ENCODE data around the gene SGMS2. TPM values are rescaled to one million over a fixed set of nuclear protein-coding genes. Genes with fewer than 3 reads are reported as not detected.

The SGMS2 gene
- total and polyA plus RNA-seq, 2 of the 13 experiments (the other 11 are each of a cell fraction or from before 2014, with no cell fraction given) = 1.2 to 1.7 TPM

DNA sequence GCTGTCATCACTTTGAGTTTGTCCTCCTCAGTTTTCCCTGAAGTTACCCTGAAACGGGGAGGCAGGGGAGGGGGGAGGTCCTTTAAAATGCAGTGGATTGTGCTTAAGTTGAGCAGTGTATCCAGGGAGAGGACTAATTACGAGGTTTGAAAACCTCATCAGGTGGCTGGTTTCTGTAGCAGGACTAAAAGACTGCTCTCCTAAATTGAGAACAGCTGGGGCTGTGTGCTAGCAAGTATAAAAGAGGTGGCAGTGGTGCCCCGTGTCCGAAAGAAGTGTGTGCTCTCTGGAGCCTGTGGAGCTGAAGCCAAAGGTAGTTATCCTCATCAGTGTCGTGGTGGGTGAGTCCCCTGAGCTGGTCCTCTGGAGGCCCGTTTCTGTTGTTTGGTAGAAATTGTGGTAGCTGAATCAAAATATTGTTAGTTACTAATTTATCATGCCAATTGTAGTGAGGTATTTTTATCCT lies 69.4 kb downstream of the SGMS2 start:
- Histone ChIP-seq H3K4me1 (ENCODE audit: insufficient read depth, low read length) (peaks cover 10% of the 10 kb centered on the region), H2AFZ (ENCODE audit: low read length) (no peak overlapping the region), H3K27me3 (ENCODE audit: control insufficient read depth in 1 of 2, insufficient read depth in 2 of 2, low read length in 2 of 2) (no peaks in the 10 kb centered on the region), H4K20me1 (ENCODE audit: insufficient read depth, low read length) (no peaks in the 10 kb centered on the region), H3K36me3 (replicated peaks in 1 of 2; ENCODE audit: control insufficient read depth in 1 of 2, insufficient read depth in 2 of 2, low read length in 2 of 2) (no peaks in the 10 kb centered on the region), H3K4me3 (replicated peaks in 1 of 3; ENCODE audit: insufficient read depth in 1 of 3, low read depth in 2 of 3, low read length in 3 of 3) (no peak overlapping the region), H3K4me2 (ENCODE audit: low read depth, low read length) (no peak overlapping the region), H3K79me2 (ENCODE audit: insufficient read depth, low read length) (no peaks in the 10 kb centered on the region), H3K9me3 (ENCODE audit: low read length) (peaks cover 16% of the 10 kb centered on the region; the same call in 1 of the 2 replicates), H3K9ac (ENCODE audit: insufficient read depth, low read depth, low read length) (no peak overlapping the region), H3K27ac (ENCODE audit: extremely low read length, insufficient read depth, low read length) (no peak overlapping the region)
- intact Hi-C loops (cut with micrococcal nuclease; ENCODE audit: unreplicated experiment) (no loop called here), in situ Hi-C loops (cut with HindIII; ENCODE audit: extremely low pct_ligation_motif_present, low pct_unique_long_range_greater_than_20kb) (no loop called here)
- BruUV-seq (replicated peaks) = no TSS peak
- ChIA-PET POLR2A (no interaction called here), CTCF (ENCODE audit: low intra/inter-chr PET ratio, low total read pairs) (no interaction called here)
- ATAC-seq (no peak), DNase-seq (ENCODE audit: low spot score) (no peak), FAIRE-seq (no peak)
- TF ChIP-seq NCOA5 (CRISPR knock-in tag; IDR thresholded peaks at IDR 0.05) (no peak), NFIC (IDR thresholded peaks at IDR 0.05; ENCODE audit: low read length) (no peak), HHEX (CRISPR knock-in tag; IDR thresholded peaks at IDR 0.05) (no peak)
- TF ChIP-seq, protein P1, sequence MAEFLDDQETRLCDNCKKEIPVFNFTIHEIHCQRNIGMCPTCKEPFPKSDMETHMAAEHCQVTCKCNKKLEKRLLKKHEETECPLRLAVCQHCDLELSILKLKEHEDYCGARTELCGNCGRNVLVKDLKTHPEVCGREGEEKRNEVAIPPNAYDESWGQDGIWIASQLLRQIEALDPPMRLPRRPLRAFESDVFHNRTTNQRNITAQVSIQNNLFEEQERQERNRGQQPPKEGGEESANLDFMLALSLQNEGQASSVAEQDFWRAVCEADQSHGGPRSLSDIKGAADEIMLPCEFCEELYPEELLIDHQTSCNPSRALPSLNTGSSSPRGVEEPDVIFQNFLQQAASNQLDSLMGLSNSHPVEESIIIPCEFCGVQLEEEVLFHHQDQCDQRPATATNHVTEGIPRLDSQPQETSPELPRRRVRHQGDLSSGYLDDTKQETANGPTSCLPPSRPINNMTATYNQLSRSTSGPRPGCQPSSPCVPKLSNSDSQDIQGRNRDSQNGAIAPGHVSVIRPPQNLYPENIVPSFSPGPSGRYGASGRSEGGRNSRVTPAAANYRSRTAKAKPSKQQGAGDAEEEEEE (CRISPR knock-in tag; IDR thresholded peaks at IDR 0.05; ENCODE audit: borderline replicate concordance) = no peak
- TF ChIP-seq, protein P2, sequence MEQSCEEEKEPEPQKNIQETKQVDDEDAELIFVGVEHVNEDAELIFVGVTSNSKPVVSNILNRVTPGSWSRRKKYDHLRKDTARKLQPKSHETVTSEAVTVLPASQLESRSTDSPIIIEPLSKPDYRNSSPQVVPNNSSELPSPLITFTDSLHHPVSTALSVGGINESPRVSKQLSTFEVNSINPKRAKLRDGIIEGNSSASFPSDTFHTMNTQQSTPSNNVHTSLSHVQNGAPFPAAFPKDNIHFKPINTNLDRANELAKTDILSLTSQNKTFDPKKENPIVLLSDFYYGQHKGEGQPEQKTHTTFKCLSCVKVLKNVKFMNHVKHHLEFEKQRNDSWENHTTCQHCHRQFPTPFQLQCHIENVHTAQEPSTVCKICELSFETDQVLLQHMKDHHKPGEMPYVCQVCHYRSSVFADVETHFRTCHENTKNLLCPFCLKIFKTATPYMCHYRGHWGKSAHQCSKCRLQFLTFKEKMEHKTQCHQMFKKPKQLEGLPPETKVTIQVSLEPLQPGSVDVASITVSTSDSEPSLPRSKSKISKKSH (CRISPR knock-in tag; IDR thresholded peaks at IDR 0.05; ENCODE audit: borderline replicate concordance) = no peak
- WGBS (ENCODE audit: low lambda C conversion rate) = 74% methylated on average over 6 of the region's 6 CpGs
